Tibial nerve (tissue), 4 donors: ENCODE measurements around the gene ADGRE2.

ENCODE experiments used
- CTCF ChIP-seq, 5 experiments: fragments of 200-600 bp in 3 of 5; fragments of 450-650 bp in 2 of 5; sonication (generic) in 3 of 5; IDR thresholded peaks; one replicate each; pipeline ENCODE4 v1.5.1; 2016 to 2019; ENCODE audit warnings: antibody characterized with exemption in 5 of 5, mild to moderate bottlenecking in 3 of 5, moderate library complexity in 2 of 5
- EP300 ChIP-seq, 2 donors: sonication (generic); formaldehyde crosslinking; IDR thresholded peaks; one replicate each; pipeline ENCODE4 v1.6.1; 2017; ENCODE audit warnings: antibody characterized with exemption in 2 of 2, mild to moderate bottlenecking in 1 of 2
- POLR2A ChIP-seq, 2 donors: fragments of 450-650 bp; IDR thresholded peaks; one replicate each; pipeline ENCODE4 v1.6.1; 2017; ENCODE audit warnings: antibody characterized with exemption in 2 of 2, mild to moderate bottlenecking in 2 of 2, moderate library complexity in 2 of 2

GRCh38 chr19:14715841-14716240 is 62.5 kb downstream of the ADGRE2 start:
- TF ChIP-seq CTCF (IDR thresholded peaks at IDR 0.05) (no peak), EP300 (IDR thresholded peaks at IDR 0.05) (no peak), POLR2A (IDR thresholded peaks at IDR 0.05) (no peak)
